OCI-LY7 (cell line): ENCODE results near the gene PRKN. TPM values are rescaled to one million over a fixed set of nuclear protein-coding genes. Genes with fewer than 3 reads are reported as not detected.

Source experiments
- BruUV-seq: library from RNA; stranded (reverse); fragments of 400-500 nt; replicated peaks from 2 replicates; lab custom pipeline; 2021; lab: Mats Ljungman, UMichigan
- CTCF ChIA-PET: fragments of 300-600 bp; sonication (Branson Sonifier 250); formaldehyde crosslinking; loops from one replicate; lab custom pipeline; 2022; ENCODE audit warnings: antibody characterized with exemption; ENCODE audit not compliant: unreplicated experiment; lab: Charles Lee
- POLR2A ChIA-PET: fragments of 300-600 bp; sonication (Branson Sonifier 250); formaldehyde crosslinking; loops from one replicate; lab custom pipeline; 2022; ENCODE audit warnings: antibody characterized with exemption; lab: Charles Lee
- DNase-seq: peaks from one replicate; pipeline ENCODE4 v3.0.0-alpha.2; 2015; ENCODE audit warnings: low spot score
- H2AFZ ChIP-seq: fragments of 200-600 bp; sonication (generic), shearing (Covaris generic); 2 replicates; pipeline ENCODE4 v1.6.1; 2014; ENCODE audit warnings: mild to moderate bottlenecking, antibody characterized with exemption, low read length, moderate library complexity
- H3K27ac ChIP-seq: fragments of 200-600 bp; sonication (generic); 2 replicates; pipeline ENCODE4 v1.5.1; 2014; ENCODE audit warnings: mixed run types, low read depth, mild to moderate bottlenecking, moderate library complexity, low read length, inconsistent platforms; ENCODE audit not compliant: poor library complexity, severe bottlenecking
- H3K36me3 ChIP-seq: fragments of 200-600 bp; sonication (generic); 2 replicates; pipeline ENCODE4 v1.6.1; 2014; ENCODE audit warnings: mild to moderate bottlenecking, antibody characterized with exemption, low read length, moderate library complexity, mixed read lengths; ENCODE audit not compliant: insufficient read depth
- H3K4me1 ChIP-seq: fragments of 200-600 bp; sonication (generic); 2 replicates; pipeline ENCODE4 v1.5.1; 2014; ENCODE audit warnings: mild to moderate bottlenecking, low read length; ENCODE audit not compliant: insufficient read depth, poor library complexity, severe bottlenecking
- H3K4me2 ChIP-seq: fragments of 200-600 bp; sonication (generic); 2 replicates; pipeline ENCODE4 v1.6.1; 2014; ENCODE audit warnings: mild to moderate bottlenecking, low read length
- H3K4me3 ChIP-seq: fragments of 200-600 bp; sonication (generic); 2 replicates; pipeline ENCODE4 v1.5.1; 2014; ENCODE audit warnings: mild to moderate bottlenecking, low read depth, low read length; ENCODE audit not compliant: poor library complexity, severe bottlenecking
- H3K79me2 ChIP-seq: fragments of 200-600 bp; sonication (generic); 2 replicates; pipeline ENCODE4 v1.6.1; 2016; ENCODE audit warnings: low read depth, mild to moderate bottlenecking, low read length, moderate library complexity, mixed read lengths; ENCODE audit not compliant: insufficient read depth
- H3K9me2 ChIP-seq: fragments of 200-600 bp; sonication (generic); 2 replicates; pipeline ENCODE4 v1.6.1; 2016; ENCODE audit warnings: mild to moderate bottlenecking, low read length, mixed read lengths; ENCODE audit not compliant: insufficient read depth
- H3K9me3 ChIP-seq: fragments of 200-600 bp; sonication (generic); 2 replicates; pipeline ENCODE4 v1.6.1; 2014; ENCODE audit warnings: mild to moderate bottlenecking, mixed run types, low read length, mixed read lengths
- H4K20me1 ChIP-seq: fragments of 200-600 bp; sonication (generic); 2 replicates; pipeline ENCODE4 v1.6.1; 2014; ENCODE audit warnings: mild to moderate bottlenecking, antibody characterized with exemption, low read length, moderate library complexity, mixed read lengths; ENCODE audit not compliant: insufficient read depth
- CTCF ChIP-seq: fragments of 200-600 bp; sonication (generic); conservative IDR thresholded peaks from 2 replicates; pipeline ENCODE4 v1.5.1; 2014; ENCODE audit warnings: mild to moderate bottlenecking, antibody characterized with exemption, low read length, moderate library complexity, mixed read lengths
- EZH2phosphoT487 ChIP-seq: fragments of 200-600 bp; sonication (generic); IDR thresholded peaks from 2 replicates; pipeline ENCODE4 v1.6.1; 2018; ENCODE audit warnings: low read depth, borderline replicate concordance, mild to moderate bottlenecking, mixed run types, antibody characterized with exemption, low read length, moderate library complexity, mixed read lengths
- intact Hi-C: fragments of 100-400 bp; cut with micrococcal nuclease; formaldehyde crosslinking; loops from one replicate; pipeline ENCODE4 v1.10.0; 2022; ENCODE audit not compliant: unreplicated experiment
- total RNA-seq, 2 experiments: library from RNA; depleted of rRNA in 1 of 2; stranded (reverse); fragments of >200 nt in 1 of 2; shearing (Covaris generic) in 1 of 2; gene quantifications; 2 replicates each; pipeline ENCODE4 v1.2.3, GENCODE V29; 2014 to 2022

PRKN gene
- total RNA-seq, 2 experiments from 2014 or later = 1.3 to 2.0 TPM

GRCh38 chr6:162147281-162147680, 580.3 kb downstream of the PRKN start:
- ChIA-PET CTCF (no interaction called here), POLR2A (no interaction called here)
- H3K4me1 ChIP-seq = no peaks in the 10 kb centered on the region
- H2AFZ ChIP-seq = no peak overlapping the region
- H3K4me2 ChIP-seq = no peak overlapping the region
- no peak for DNase-seq
- H3K4me3 ChIP-seq = no peak overlapping the region
- no peak overlapping the region for H3K27ac ChIP-seq
- H3K9me2 ChIP-seq = no peaks in the 10 kb centered on the region
- H3K79me2 ChIP-seq = no peaks in the 10 kb centered on the region
- intact Hi-C loops = no loop called here
- H3K36me3 ChIP-seq = no peaks in the 10 kb centered on the region
- H4K20me1 ChIP-seq = no peaks in the 10 kb centered on the region
- BruUV-seq = no TSS peak
- TF ChIP-seq CTCF = no peak
- no peak for TF ChIP-seq EZH2phosphoT487
- H3K9me3 ChIP-seq = no peaks in the 10 kb centered on the region

GRCh38 chr6:162140251-162140852, 587.2 kb downstream of the PRKN start:
- POLR2A ChIA-PET = no interaction called here

More at GRCh38 chr6:162140251-162140852, 587.2 kb downstream of the PRKN start:
- H4K20me1 ChIP-seq = no peaks in the 10 kb centered on the region
- TF ChIP-seq CTCF (no peak), EZH2phosphoT487 (no peak)
- H3K4me1 ChIP-seq = no peaks in the 10 kb centered on the region
- no peak for DNase-seq
- H2AFZ ChIP-seq = no peak overlapping the region
- BruUV-seq = no TSS peak
- intact Hi-C loops = no loop called here
- no peaks in the 10 kb centered on the region for H3K9me2 ChIP-seq
- CTCF ChIA-PET = no interaction called here
- no peak overlapping the region for H3K4me3 ChIP-seq
- no peaks in the 10 kb centered on the region for H3K9me3 ChIP-seq
- no peak overlapping the region for H3K27ac ChIP-seq
- no peaks in the 10 kb centered on the region for H3K79me2 ChIP-seq
- H3K4me2 ChIP-seq = no peak overlapping the region
- no peaks in the 10 kb centered on the region for H3K36me3 ChIP-seq
